Coronary artery (tissue), 2 donors: ENCODE data around the gene ADORA2B.

Experiments used
- DNase-seq: peaks from one replicate; pipeline ENCODE4 v3.0.0-alpha.2; 2017; ENCODE audit warnings: low spot score
- H3K27ac ChIP-seq, 2 donors: fragments of 200-600 bp; sonication (generic); one replicate each; pipeline ENCODE4 v1.5.1; 2016 to 2019
- H3K4me3 ChIP-seq: fragments of 200-600 bp; sonication (generic); 2 replicates; pipeline ENCODE4 v1.5.1; 2016; ENCODE audit warnings: mild to moderate bottlenecking, moderate library complexity
- CTCF ChIP-seq: fragments of 200-600 bp; sonication (generic); IDR thresholded peaks from one replicate; pipeline ENCODE4 v1.5.1; 2019; ENCODE audit warnings: antibody characterized with exemption

ADORA2B gene

GRCh38 chr17:16023881-16024280, 79.0 kb downstream of the ADORA2B start:
- no peak for DNase-seq
- TF ChIP-seq CTCF: no peak
- Histone ChIP-seq H3K27ac (no peak overlapping the region), H3K4me3 (no peak overlapping the region)

- TF ChIP-seq CTCF: no peak
- no peak for DNase-seq
- no peak overlapping the region for H3K4me3 ChIP-seq
- H3K27ac ChIP-seq: no peak overlapping the region
Observed at GRCh38 chr17:16025202-16025601, 80.3 kb downstream of the ADORA2B start.
